ENCODE results near the gene TGFB2.
"Not testable (repeated sequence)": the region's sequence is repeated elsewhere in the genome, so short reads cannot be mapped to it uniquely, and the experiment has no call there.

Gene TGFB2

GRCh38 chr1:218344814-218345672 is at the start of gene TGFB2:
TGFB2 (plus strand) TSS chr1:218345336; CDS start chr1:218346702, 1,366 bp downstream.
- no peak for DNase-seq (ENCODE audit: low read depth, low spot score)

GRCh38 chr1:218296162-218296561 is 49.0 kb upstream of the TGFB2 start:
- DNase-seq (ENCODE audit: low read depth, low spot score), result no peak

GRCh38 chr1:218297461-218297860 is 47.7 kb upstream of the TGFB2 start:
- no peak for DNase-seq (ENCODE audit: low read depth, low spot score)

GRCh38 chr1:218297867-218298266 is 47.3 kb upstream of the TGFB2 start:
- DNase-seq (ENCODE audit: low read depth, low spot score), result no peak

- no peak for DNase-seq (ENCODE audit: low read depth, low spot score)
Observed at GRCh38 chr1:218298398-218298797, 46.7 kb upstream of the TGFB2 start.

GRCh38 chr1:218299416-218299815 is 45.7 kb upstream of the TGFB2 start:
- no peak for DNase-seq (ENCODE audit: low read depth, low spot score)

GRCh38 chr1:218301217-218301616 is 43.9 kb upstream of the TGFB2 start:
- no peak for DNase-seq (ENCODE audit: low read depth, low spot score)

- no peak for DNase-seq (ENCODE audit: low read depth, low spot score)
Observed at GRCh38 chr1:218302155-218302554, 43.0 kb upstream of the TGFB2 start.

- no peak for DNase-seq (ENCODE audit: low read depth, low spot score)
Observed at GRCh38 chr1:218303176-218303879, 41.8 kb upstream of the TGFB2 start.

GRCh38 chr1:218304281-218305039 is 40.7 kb upstream of the TGFB2 start:
- no peak for DNase-seq (ENCODE audit: low read depth, low spot score)

GRCh38 chr1:218305472-218306064 is 39.6 kb upstream of the TGFB2 start:
- DNase-seq (ENCODE audit: low read depth, low spot score), result no peak

GRCh38 chr1:218312509-218312908 is 32.6 kb upstream of the TGFB2 start:
- DNase-seq (ENCODE audit: low read depth, low spot score), result no peak

GRCh38 chr1:218314316-218314715 is 30.8 kb upstream of the TGFB2 start:
- DNase-seq (ENCODE audit: low read depth, low spot score), result no peak

GRCh38 chr1:218315638-218316037 is 29.5 kb upstream of the TGFB2 start:
- DNase-seq (ENCODE audit: low read depth, low spot score), result no peak

- DNase-seq (ENCODE audit: low read depth, low spot score), result no peak
Observed at GRCh38 chr1:218317061-218317460, 28.1 kb upstream of the TGFB2 start.

GRCh38 chr1:218320182-218320581 is 25.0 kb upstream of the TGFB2 start:
- DNase-seq (ENCODE audit: low read depth, low spot score), result not testable (repeated sequence)

GRCh38 chr1:218322762-218323161 is 22.4 kb upstream of the TGFB2 start:
- DNase-seq (ENCODE audit: low read depth, low spot score), result no peak

- DNase-seq (ENCODE audit: low read depth, low spot score), result no peak
Observed at GRCh38 chr1:218323568-218324225, 21.4 kb upstream of the TGFB2 start.

- DNase-seq (ENCODE audit: low read depth, low spot score), result no peak
Observed at GRCh38 chr1:218324226-218324580, 20.9 kb upstream of the TGFB2 start.

- DNase-seq (ENCODE audit: low read depth, low spot score), result no peak
Observed at GRCh38 chr1:218328769-218329168, 16.4 kb upstream of the TGFB2 start.

- no peak for DNase-seq (ENCODE audit: low read depth, low spot score)
Observed at GRCh38 chr1:218330043-218330623, 15.0 kb upstream of the TGFB2 start.

All from activated CD4-positive, CD25-positive, alpha-beta regulatory T cell treated with anti-CD3 and anti-CD28 coated beads, Interleukin-2, amount 50 U/mL, for 16 hours (primary cell).